HCEC 1CT (cell line): ENCODE measurements around the gene RNF152.

Source experiments
- DNase-seq: peaks from one replicate; pipeline ENCODE4 v3.0.0-alpha.2; 2017

Gene RNF152

GRCh38 chr18:61892683-61893308, at the start of gene RNF152:
TSS of gene RNF152 (minus strand) at chr18:61893007. CDS start at chr18:61816463, 76,544 bp downstream.
- peak; percentile 5 for DNase-seq

GRCh38 chr18:61941948-61942471, 49.2 kb upstream of the RNF152 start:
- DNase-seq, result no peak

GRCh38 chr18:61939046-61939674, 46.4 kb upstream of the RNF152 start:
- no peak for DNase-seq

- no peak for DNase-seq
Observed at GRCh38 chr18:61935362-61935761, 42.6 kb upstream of the RNF152 start.

- DNase-seq, result no peak
Observed at GRCh38 chr18:61931654-61932379, 39.0 kb upstream of the RNF152 start.

GRCh38 chr18:61929881-61930640, 37.3 kb upstream of the RNF152 start:
- DNase-seq, result no peak

- DNase-seq, result no peak
Observed at GRCh38 chr18:61926532-61926931, 33.7 kb upstream of the RNF152 start.

GRCh38 chr18:61924550-61924949, 31.7 kb upstream of the RNF152 start:
- DNase-seq, result no peak

GRCh38 chr18:61922435-61922834, 29.6 kb upstream of the RNF152 start:
- DNase-seq, result peak; percentile 18

- peak; percentile 8 for DNase-seq
Observed at GRCh38 chr18:61921621-61922235, 28.9 kb upstream of the RNF152 start.

- DNase-seq, result no peak
Observed at GRCh38 chr18:61917818-61918217, 25.0 kb upstream of the RNF152 start.

- no peak for DNase-seq
Observed at GRCh38 chr18:61912476-61912875, 19.7 kb upstream of the RNF152 start.

GRCh38 chr18:61910101-61910500, 17.3 kb upstream of the RNF152 start:
- no peak for DNase-seq

GRCh38 chr18:61908661-61909060, 15.9 kb upstream of the RNF152 start:
- no peak for DNase-seq

GRCh38 chr18:61901323-61901986, 8.6 kb upstream of the RNF152 start:
- peak; percentile 66 for DNase-seq

GRCh38 chr18:61900504-61901281, 7.9 kb upstream of the RNF152 start:
- no peak for DNase-seq

GRCh38 chr18:61898640-61899101, 5.9 kb upstream of the RNF152 start:
- DNase-seq, result no peak

GRCh38 chr18:61896757-61897156, 4.0 kb upstream of the RNF152 start:
- peak; percentile 37 for DNase-seq

GRCh38 chr18:61896118-61896517, 3.3 kb upstream of the RNF152 start:
- DNase-seq, result no peak

- DNase-seq, result no peak
Observed at GRCh38 chr18:61894751-61895524, 2.1 kb upstream of the RNF152 start.
